PFSK-1 (cell line): ENCODE data around the gene RNF149.

Experiments used
- FOXP2 ChIP-seq: optimal IDR thresholded peaks from 2 replicates; pipeline ENCODE3; 2011; ENCODE audit warnings: borderline replicate concordance, control low read depth, inconsistent platforms; ENCODE audit not compliant: insufficient read depth; ENCODE audit errors: extremely low read length, extremely low read depth
- POLR2AphosphoS5 ChIP-seq: IDR thresholded peaks from 2 replicates; pipeline ENCODE4 v1.6.1; 2012; ENCODE audit warnings: low read depth, mild to moderate bottlenecking, control low read depth, low read length, moderate library complexity
- REST ChIP-seq, 2 experiments: IDR thresholded peaks; 2 replicates each; pipeline versions ENCODE4 v1.6.1 to v1.8.0; 2011 to 2012; ENCODE audit warnings: low read depth in 2 of 2, low read length in 2 of 2, control low read depth in 1 of 2, inconsistent platforms in 1 of 2, mild to moderate bottlenecking in 1 of 2, moderate library complexity in 1 of 2; ENCODE audit not compliant: insufficient read depth in 1 of 2
- SIN3A ChIP-seq: IDR thresholded peaks from 2 replicates; pipeline ENCODE4 v1.6.1; 2012; ENCODE audit warnings: mild to moderate bottlenecking, low read length, moderate library complexity, borderline replicate concordance; ENCODE audit not compliant: insufficient read depth
- TAF1 ChIP-seq: IDR thresholded peaks from 2 replicates; pipeline ENCODE4 v1.6.1; 2012; ENCODE audit warnings: low read length, control low read depth, borderline replicate concordance; ENCODE audit not compliant: insufficient read depth

Gene RNF149

GRCh38 chr2:101267671-101268656 is 40.5 kb downstream of the RNF149 start:
- TF ChIP-seq SIN3A = no peak

- TF ChIP-seq REST (IDR thresholded peaks at IDR 0.05; ENCODE audit: insufficient read depth in 1 of 2, low read depth in 2 of 2, low read length in 2 of 2) (no peak), FOXP2 (no peak), POLR2AphosphoS5 (no peak), TAF1 (no peak), SIN3A (no peak)
These were observed 42.5 kb downstream of the RNF149 start for GRCh38 chr2:101265893-101266499.

GRCh38 chr2:101264360-101264939 is 44.1 kb downstream of the RNF149 start:
- TF ChIP-seq TAF1 (no peak), REST (IDR thresholded peaks at IDR 0.05; ENCODE audit: insufficient read depth in 1 of 2, low read depth in 2 of 2, low read length in 2 of 2) (no peak), FOXP2 (no peak), POLR2AphosphoS5 (no peak), SIN3A (no peak)

GRCh38 chr2:101263377-101263800 is 45.1 kb downstream of the RNF149 start:
- TF ChIP-seq SIN3A = no peak
- no peak for TF ChIP-seq POLR2AphosphoS5
- no peak for TF ChIP-seq TAF1
- TF ChIP-seq REST (IDR thresholded peaks at IDR 0.05; ENCODE audit: insufficient read depth in 1 of 2, low read depth in 2 of 2, low read length in 2 of 2) = no peak
- TF ChIP-seq FOXP2 = no peak

- TF ChIP-seq REST (IDR thresholded peaks at IDR 0.05; ENCODE audit: insufficient read depth in 1 of 2, low read depth in 2 of 2, low read length in 2 of 2) (no peak), SIN3A (no peak), POLR2AphosphoS5 (no peak), TAF1 (no peak), FOXP2 (no peak)
These were observed 46.4 kb downstream of the RNF149 start for GRCh38 chr2:101262142-101262541.
